GM12878 (cell line): ENCODE results near the gene TNK2. TPM values are rescaled to one million over a fixed set of nuclear protein-coding genes. Genes with fewer than 3 reads are reported as not detected.

ENCODE experiments used
- ATAC-seq: fragments of 200-7000 bp; cut with Tn5 transposase; 3 replicates; pipeline ENCODE4 v1.9.1; 2020; ENCODE audit warnings: mild to moderate bottlenecking, moderate library complexity
- BruUV-seq: library from RNA; stranded (reverse); fragments of 400-500 nt; replicated peaks from 2 replicates; lab custom pipeline; 2021; lab: Mats Ljungman, UMichigan
- CTCF ChIA-PET: fragments of 300-600 bp; sonication (Branson Sonifier 250); formaldehyde crosslinking; extraction: SDS; loops from one replicate; lab custom pipeline; 2021; ENCODE audit warnings: inconsistent platforms; lab: Yijun Ruan, JAX
- POLR2A ChIA-PET: fragments of 350-600 bp; formaldehyde crosslinking; extraction: SDS; loops from one replicate; lab custom pipeline; 2021; ENCODE audit warnings: inconsistent platforms; lab: Charles Lee
- RAD21 ChIA-PET: fragments of 300-600 bp; sonication (Branson Sonifier 250); formaldehyde crosslinking; loops from one replicate; lab custom pipeline; 2023; ENCODE audit warnings: antibody characterized with exemption; ENCODE audit not compliant: unreplicated experiment; lab: Charles Lee
- SMC1A ChIA-PET: fragments of 300-600 bp; sonication (Branson Sonifier 250); formaldehyde crosslinking; loops from one replicate; lab custom pipeline; 2023; ENCODE audit not compliant: unreplicated experiment, uncharacterized antibody; lab: Charles Lee
- DNase-seq: peaks from one replicate; pipeline ENCODE4 v3.0.0-alpha.2; 2011; ENCODE audit warnings: low read depth, low spot score
- FAIRE-seq: peaks from 3 replicates; lab custom pipeline; 2011; peaks lifted over from hg19 to GRCh38; lab: Jason Lieb, UNC
- H2AFZ ChIP-seq: 2 replicates; pipeline ENCODE4 v1.6.0; 2011; ENCODE audit warnings: low read depth, low read length, control low read depth; ENCODE audit not compliant: control insufficient read depth
- H3K27ac ChIP-seq: 2 replicates; pipeline ENCODE4 v1.5.1; 2011; ENCODE audit warnings: control low read depth; ENCODE audit not compliant: control insufficient read depth, insufficient read depth
- H3K27me3 ChIP-seq, 2 experiments: replicated peaks in 1 of 2; 2 replicates each; pipeline versions ENCODE4 v1.6.0 to v1.6.1; 2011; ENCODE audit warnings: low read length in 1 of 2; ENCODE audit not compliant: control insufficient read depth in 2 of 2, insufficient read depth in 2 of 2
- H3K36me3 ChIP-seq, 2 experiments: 2 replicates each; pipeline ENCODE4 v1.5.1; 2011; ENCODE audit warnings: low read length in 1 of 2; ENCODE audit not compliant: control insufficient read depth in 2 of 2, insufficient read depth in 2 of 2
- H3K4me1 ChIP-seq: 2 replicates; pipeline ENCODE4 v1.6.1; 2011; ENCODE audit warnings: mild to moderate bottlenecking, low read length, moderate library complexity, mixed read lengths; ENCODE audit not compliant: control insufficient read depth, insufficient read depth
- H3K4me2 ChIP-seq: 2 replicates; pipeline ENCODE4 v1.6.0; 2011; ENCODE audit warnings: control low read depth; ENCODE audit not compliant: control insufficient read depth, insufficient read depth
- H3K4me3 ChIP-seq: fragments of 200-600 bp; sonication (generic); 2 replicates; pipeline ENCODE4 v1.5.1; 2016
- H3K79me2 ChIP-seq: 2 replicates; pipeline ENCODE4 v1.6.0; 2011; ENCODE audit warnings: low read length; ENCODE audit not compliant: control insufficient read depth, insufficient read depth
- H3K9ac ChIP-seq: 2 replicates; pipeline ENCODE4 v1.8.0; 2011; ENCODE audit warnings: low read length, control low read depth, mixed read lengths; ENCODE audit not compliant: control insufficient read depth, insufficient read depth
- H3K9me3 ChIP-seq: replicated peaks from 3 replicates; pipeline ENCODE4 v1.5.1; 2011; ENCODE audit warnings: mild to moderate bottlenecking, low read length; ENCODE audit not compliant: control insufficient read depth, insufficient read depth
- H4K20me1 ChIP-seq: 2 replicates; pipeline ENCODE4 v1.6.0; 2011; ENCODE audit not compliant: control insufficient read depth, insufficient read depth
- MTA3 ChIP-seq: IDR thresholded peaks from 2 replicates; pipeline ENCODE4 v1.6.1; 2012; ENCODE audit warnings: low read length, inconsistent platforms, borderline replicate concordance
- SIX5 ChIP-seq: IDR thresholded peaks from 2 replicates; pipeline ENCODE4 v1.6.1; 2011; ENCODE audit warnings: mild to moderate bottlenecking, low read depth, low read length, moderate library complexity; ENCODE audit not compliant: severe bottlenecking
- WGBS: methylation state at CpG from one replicate; pipeline ENCODE4 v1.1.6; 2016; ENCODE audit warnings: low lambda C conversion rate; ENCODE audit not compliant: insufficient replicate concordance, insufficient coverage; ENCODE audit errors: missing lambda C conversion rate; 5-methylcytosine and 5-hydroxymethylcytosine counted together
- in situ Hi-C: fragments of 300-500 bp; cut with MboI; formaldehyde crosslinking; loops from 9 replicates; pipeline ENCODE4 v1.14.3; 2018; ENCODE audit warnings: mixed read lengths
- intact Hi-C: fragments of 100-400 bp; cut with micrococcal nuclease; formaldehyde crosslinking; loops from one replicate; pipeline ENCODE4 v1.14.2; 2022; ENCODE audit not compliant: unreplicated experiment
- polyA plus RNA-seq, 11 experiments: library from polyadenylated mRNA; depleted of rRNA in 4 of 11; unstranded in 6 of 11; stranded (reverse) in 5 of 11; fragments of >200 nt; fragmentation: Nextera tagmentation in 4 of 11; fragmentation: Illumina TruSeq in 1 of 11; extraction: Ambion mirVana in 4 of 11; extraction: Trizol in 1 of 11; gene quantifications; 1 replicate in 1 of 11; 2 replicates in 10 of 11; pipeline versions ENCODE4 v1.2.1 to v1.2.3, GENCODE V29; 2011 to 2016; ENCODE audit warnings: inconsistent platforms in 2 of 11, missing spikeins in 2 of 11, low read depth in 1 of 11
- total RNA-seq, 4 experiments: library from RNA; depleted of rRNA in 3 of 4; stranded (reverse); fragments of >200 nt in 3 of 4; fragmentation: Illumina TruSeq in 1 of 4; extraction: Trizol in 1 of 4; gene quantifications; 2 replicates each; pipeline versions ENCODE4 v1.2.1 to v1.2.3, GENCODE V29; 2013 to 2021
- TF ChIP-seq, protein P1 (sequence below): fragments of 450-650 bp; IDR thresholded peaks from 2 replicates; pipeline ENCODE4 v1.6.1; 2016; ENCODE audit warnings: mild to moderate bottlenecking

TNK2 gene
- total and polyA plus RNA-seq, 10 of the 15 experiments (the other 5 are each of a cell fraction or from before 2014, with no cell fraction given): 0.13 to 47.8 (median 10.8) TPM

DNA sequence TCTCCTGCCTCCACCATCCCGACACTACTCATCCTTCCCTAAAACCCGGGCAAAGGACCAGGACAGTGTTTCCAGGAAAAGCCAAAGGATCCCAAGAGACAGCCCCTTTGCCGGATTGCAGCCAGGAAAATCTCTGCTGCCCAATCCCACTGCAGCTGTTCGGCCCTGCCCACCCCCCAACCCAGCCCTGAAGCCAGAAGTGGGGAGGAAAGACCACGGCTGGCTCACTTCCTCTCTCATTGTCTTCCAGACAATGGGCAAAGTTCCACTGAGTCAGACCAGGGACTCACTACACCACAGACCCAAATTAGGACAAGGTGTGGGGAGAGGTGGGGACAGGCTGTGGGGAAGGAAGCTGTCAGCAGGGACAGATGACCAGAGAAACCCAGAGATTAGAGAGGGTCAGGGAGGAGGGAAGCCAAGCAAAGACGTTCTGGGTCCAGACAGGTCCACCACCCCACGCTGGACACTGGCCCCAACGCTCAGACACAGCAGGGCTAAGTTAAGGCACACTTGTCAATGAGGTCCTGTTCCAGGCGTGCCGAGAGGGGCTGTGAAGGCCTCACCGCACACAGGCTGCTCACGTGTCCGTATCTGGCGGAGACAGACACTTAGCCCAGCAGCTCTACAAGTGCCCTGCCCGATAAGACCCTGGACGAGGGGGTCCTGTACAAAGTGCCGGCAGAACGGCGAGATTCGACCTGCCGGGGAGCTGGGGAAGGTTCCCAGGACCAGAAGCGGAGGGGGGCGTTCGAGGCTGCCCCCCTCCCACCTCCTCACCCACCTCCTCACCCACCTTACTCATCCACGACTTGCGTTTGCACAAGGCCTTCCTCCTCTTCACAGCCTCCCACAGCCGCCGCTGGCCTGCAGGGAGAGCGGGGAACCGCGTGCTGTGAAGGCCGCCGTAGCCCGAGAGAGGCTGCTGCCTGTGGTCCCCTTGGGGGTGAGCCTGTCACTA, 21.9 kb downstream of the TNK2 start:
- intact Hi-C loops (no loop called here), in situ Hi-C loops (no loop called here)
- no peak for DNase-seq
- Histone ChIP-seq H3K36me3 (peaks cover 12 to 13% of the 10 kb centered on the region in 2 experiments; a peak in 3 of 4 replicates), H3K27ac (no peak overlapping the region), H3K4me2 (no peak overlapping the region), H3K4me3 (no peak overlapping the region), H3K27me3 (no peaks in the 10 kb centered on the region), H3K9me3 (no peaks in the 10 kb centered on the region), H4K20me1 (no peaks in the 10 kb centered on the region; the same call in 1 of the 2 replicates), H3K9ac (no peak overlapping the region), H3K4me1 (no peaks in the 10 kb centered on the region), H3K79me2 (no peaks in the 10 kb centered on the region), H2AFZ (no peak overlapping the region)
- no TSS peak for BruUV-seq
- ChIA-PET CTCF (interaction anchor here (1.2 to 1.3 kb wide), 3 partner anchors 10 to 27 kb away, joined by 3 to 4 read pairs (median 4); no protein-coding TSS in a partner anchor), RAD21 (no interaction called here), SMC1A (no interaction called here), POLR2A (interaction anchor here (0.7 kb wide), 1 partner anchor 8 kb away, joined by 3 read pairs; no protein-coding TSS in a partner anchor)
- no peak for ATAC-seq
- TF ChIP-seq, protein P1, sequence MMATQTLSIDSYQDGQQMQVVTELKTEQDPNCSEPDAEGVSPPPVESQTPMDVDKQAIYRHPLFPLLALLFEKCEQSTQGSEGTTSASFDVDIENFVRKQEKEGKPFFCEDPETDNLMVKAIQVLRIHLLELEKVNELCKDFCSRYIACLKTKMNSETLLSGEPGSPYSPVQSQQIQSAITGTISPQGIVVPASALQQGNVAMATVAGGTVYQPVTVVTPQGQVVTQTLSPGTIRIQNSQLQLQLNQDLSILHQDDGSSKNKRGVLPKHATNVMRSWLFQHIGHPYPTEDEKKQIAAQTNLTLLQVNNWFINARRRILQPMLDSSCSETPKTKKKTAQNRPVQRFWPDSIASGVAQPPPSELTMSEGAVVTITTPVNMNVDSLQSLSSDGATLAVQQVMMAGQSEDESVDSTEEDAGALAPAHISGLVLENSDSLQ: no peak
- no peak for TF ChIP-seq SIX5
- no peak for TF ChIP-seq MTA3
- WGBS: 93% methylated on average over 34 of the region's 34 CpGs
- FAIRE-seq: no peak
